NCI-H146 treated with DMSO at 0.1 percent for 48 hours (cell line): ENCODE measurements around the gene RNF31.

Experiments used
- DNase-seq: peaks from one replicate; lab custom pipeline; 2025; ENCODE audit not compliant: unreplicated experiment; lab: John Stamatoyannopoulos, UW

Gene RNF31

DNA sequence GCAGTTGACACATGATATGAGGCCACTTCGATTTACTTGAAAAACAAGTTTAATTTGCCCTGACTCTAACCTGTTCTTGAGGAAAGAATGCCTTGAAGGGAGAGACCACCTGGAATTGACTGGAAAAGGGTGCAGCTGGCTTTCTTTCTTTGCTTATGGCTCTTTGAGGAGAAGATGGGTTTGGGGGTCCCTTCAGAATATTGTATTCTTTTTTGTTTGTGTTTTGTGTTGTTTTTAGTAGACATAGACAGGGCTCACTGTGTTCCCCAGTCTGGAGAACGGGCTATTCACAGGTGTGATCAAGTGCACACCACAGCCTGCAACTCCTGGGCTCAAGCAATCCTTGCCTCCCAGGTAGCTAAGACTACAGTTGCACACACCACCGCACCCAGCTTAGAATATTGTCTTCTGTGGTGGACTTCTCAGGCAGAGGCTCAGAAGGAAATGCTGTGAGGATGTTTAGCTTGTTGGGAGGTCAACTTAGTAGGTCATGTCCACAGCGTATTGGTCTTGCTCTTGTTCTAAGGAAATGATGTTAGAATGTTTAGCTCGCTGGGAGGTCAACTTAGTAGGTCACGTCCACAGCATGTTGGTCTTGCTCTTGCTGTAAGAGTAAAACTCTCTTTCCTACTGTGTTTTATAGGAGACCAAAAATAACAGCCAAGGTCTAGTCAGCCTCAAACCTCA is 31.0 kb upstream of the RNF31 start:
- no peak for DNase-seq

DNA sequence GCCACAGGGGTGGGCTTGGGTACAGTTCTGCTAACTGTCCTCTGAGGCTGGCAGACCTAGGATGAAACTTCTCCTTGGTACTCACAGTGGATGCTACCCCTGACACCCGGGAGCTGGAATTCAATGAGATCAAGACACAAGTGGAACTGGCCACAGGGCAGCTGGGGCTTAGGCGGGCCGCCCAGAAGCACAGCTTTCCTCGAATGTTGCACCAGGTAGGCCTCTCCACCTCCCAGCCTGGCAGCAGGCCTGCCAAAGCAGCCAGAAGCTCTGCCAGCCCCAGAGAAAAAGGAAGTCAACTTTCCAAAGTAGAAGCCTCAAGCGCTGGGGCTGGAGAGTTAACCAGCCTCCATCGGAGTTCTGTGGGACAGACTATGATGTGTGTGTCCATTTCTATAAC is 30.1 kb upstream of the RNF31 start:
- no peak for DNase-seq

DNA sequence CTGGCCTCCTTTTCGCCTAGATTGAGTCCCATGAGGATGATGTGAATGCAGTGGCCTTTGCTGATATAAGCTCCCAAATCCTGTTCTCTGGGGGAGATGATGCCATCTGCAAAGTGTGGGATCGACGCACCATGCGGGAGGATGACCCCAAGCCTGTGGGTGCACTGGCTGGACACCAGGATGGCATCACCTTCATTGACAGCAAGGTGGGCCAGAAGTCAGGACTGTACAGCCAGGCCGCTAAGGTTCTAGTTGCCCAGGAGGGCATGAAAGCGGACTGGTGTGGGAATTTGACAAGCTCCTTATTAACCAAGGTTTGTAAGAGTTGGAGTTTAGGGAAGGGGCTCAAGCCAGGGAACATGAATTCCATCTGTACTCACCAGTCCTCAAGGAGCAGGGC is 27.6 kb upstream of the RNF31 start:
- DNase-seq = no peak

DNA sequence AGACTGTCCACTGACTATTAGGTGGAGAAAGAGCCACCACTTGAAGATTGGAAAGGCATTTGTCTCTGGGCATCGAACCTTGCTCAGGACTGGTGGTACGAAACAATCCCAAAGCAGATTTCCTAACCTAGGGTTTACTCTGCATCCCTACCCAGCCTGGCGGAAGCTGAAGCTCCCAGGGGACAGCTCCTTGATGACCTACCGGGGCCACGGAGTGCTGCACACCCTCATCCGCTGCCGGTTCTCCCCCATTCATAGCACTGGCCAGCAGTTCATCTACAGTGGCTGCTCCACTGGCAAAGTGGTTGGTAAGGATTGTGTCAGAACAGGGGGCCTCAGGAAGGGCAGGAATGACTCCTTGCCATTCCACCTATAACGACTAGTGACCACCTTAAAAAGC is 26.1 kb upstream of the RNF31 start:
- no peak for DNase-seq

DNA sequence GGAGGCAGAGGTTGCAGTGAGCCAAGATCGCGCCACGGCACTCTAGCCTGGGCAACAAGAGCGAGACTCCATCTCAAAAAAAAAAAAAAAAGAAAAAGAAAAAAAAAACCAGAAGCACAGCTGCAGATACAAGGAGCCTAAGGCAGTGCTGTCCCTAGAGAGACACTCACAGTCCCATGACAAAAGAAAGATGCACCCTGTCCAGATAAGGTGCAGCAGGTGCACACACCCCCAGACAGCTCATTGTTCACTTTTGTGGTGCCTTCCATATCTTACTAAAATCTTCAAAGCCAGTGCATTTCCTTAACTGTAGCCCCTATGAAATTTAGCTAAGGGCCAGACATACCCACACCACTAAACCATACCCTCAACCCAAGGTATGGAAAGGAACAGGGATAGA is 24.9 kb upstream of the RNF31 start:
- no peak for DNase-seq

DNA sequence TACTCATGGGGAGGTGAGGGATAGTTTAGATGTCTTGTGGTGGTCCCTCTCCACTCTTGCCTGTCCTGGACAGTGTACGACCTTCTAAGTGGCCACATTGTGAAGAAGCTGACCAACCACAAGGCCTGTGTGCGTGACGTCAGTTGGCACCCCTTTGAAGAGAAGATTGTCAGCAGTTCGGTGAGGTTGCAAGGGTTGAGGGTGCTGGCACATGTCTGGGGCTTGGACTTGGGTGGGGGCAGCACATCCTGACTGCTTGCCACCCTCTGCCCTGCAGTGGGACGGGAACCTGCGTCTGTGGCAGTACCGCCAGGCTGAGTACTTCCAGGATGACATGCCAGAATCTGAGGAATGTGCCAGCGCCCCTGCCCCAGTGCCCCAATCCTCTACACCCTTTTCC is 24.4 kb upstream of the RNF31 start:
- DNase-seq = no peak

DNA sequence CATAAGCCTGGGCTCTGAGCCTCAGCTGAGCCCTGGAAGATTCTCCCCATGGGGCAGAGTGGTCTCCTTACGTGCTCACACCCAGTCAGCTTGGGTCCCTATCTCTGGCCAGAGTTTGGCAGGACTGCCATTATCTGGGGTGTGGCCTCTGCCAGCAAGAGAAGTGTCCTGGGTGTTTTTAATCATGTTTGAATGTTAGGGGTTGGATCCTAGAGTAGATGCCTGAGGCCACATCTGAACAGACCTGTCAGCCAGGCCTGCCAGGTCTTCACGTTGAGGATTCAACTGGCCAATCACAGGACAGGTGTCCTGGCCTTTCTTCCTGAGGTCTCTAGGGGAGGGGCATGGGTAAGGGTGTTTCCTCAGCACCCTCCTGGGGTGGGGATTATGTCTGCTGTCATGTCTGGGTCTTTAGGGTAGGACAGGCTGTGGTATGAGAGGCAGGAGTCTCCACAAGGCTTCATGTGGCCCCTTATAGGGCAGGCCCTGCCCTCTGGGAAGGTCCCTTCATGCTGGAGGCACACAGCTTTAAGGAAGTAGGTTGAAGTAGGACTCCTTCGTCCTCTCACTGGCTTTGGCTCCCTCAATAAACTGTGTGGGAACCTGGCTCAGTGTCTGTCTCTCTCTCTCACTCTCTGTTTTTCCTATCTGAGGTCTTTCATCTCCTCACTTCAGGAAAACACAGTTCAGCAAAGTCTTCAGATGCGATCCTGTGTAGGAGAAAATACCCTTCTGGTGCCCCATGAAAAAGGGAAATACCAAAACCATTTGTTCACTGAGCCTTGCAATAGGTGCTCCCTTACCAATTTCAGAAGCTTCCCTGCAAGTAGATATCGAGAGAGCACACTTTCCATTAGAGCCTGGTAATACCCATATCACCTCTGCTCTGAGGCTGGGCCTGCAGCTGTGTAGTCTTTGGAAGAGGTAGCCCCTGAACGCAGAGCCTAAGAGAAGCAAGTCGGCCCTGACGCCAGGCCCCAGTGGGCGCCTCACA is 23.6 kb upstream of the RNF31 start:
- DNase-seq = no peak

DNA sequence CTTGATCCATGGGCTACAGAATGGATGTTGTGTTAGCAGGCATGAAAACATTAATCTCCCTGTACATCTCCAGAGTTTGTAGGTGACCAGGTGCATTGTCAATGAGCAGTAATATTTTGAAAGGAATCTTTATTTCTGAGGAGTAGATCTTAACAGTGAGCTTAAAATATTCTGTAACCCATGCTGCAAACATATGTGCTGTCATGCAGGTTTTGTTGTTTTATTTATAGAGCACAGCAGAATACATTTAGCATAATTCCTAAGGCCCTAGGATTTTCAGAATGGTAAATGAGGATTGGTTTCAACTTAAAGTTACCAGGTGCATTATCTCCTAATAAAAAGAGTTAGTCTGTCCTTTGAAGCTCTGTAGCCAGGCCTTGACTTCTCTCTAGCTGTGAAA is 20.4 kb upstream of the RNF31 start:
- no peak for DNase-seq

DNA sequence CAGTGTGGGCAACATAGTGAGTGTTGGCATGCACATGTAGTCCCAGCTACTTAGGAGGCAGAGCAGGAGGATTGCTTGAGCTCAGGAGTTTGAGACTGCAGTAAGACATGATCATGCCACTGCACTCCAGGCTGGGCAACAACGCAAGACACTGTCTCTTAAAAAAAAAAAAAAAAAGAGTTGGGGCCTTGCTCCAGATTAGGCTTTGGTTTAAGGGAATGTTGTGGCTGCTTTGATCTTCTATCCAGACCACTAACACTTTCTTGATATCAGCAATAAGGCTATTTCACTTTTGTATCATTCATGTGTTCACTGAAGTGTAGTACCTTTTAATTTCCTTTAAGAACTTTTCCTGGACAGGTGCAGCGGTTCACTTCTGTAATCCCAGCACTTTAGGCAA is 19.6 kb upstream of the RNF31 start:
- DNase-seq = no peak

DNA sequence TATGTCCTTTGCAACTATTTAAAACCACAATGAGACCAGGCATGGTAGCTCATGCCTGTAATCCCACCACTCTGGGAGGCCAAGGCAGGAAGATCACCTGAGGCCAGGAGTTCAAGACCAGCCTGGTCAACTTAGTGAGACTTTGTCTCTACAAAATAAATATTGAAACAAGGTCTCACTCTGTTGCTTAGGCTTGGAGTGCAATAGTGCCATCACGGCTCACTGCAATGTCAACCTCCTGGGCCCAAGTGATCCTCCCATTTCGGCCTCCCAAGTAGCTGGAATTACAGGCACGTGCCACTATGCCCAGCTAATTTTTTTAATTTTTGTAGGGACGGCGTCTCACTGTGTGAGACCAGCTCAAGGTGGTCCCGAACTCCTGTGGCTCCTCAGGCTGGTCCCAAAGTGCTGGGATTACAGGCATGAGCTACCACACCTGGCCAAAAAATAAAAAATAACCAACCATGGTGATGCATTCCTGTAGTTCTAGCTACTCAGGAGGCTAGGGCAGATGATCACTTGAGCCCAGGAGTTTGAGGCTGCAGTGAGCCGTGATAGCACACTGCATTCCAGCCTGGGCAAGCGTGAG is 17.8 kb upstream of the RNF31 start:
- DNase-seq = no peak

DNA sequence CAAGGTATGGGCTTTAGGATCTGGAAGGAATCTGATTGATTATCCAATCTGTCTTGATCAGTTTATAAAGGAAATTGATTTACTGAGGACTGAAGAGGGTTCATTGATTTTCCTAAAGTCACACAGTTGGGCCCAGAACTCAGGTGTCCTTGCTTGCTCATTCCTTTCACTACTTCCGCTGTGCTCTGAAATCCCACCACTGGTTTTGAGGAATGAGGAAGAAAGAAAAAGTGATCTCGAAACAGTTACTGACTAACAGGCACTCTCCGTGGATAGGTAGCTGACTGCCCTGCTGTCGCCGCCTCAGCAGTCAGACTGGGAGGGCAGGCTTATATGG is 16.9 kb upstream of the RNF31 start, which contains the start of gene FITM1:
Gene FITM1, plus strand, starts transcription at position 280 of the 337 bp plus-strand sequence. CDS start 905 bp downstream, outside the sequence.
- DNase-seq = no peak

DNA sequence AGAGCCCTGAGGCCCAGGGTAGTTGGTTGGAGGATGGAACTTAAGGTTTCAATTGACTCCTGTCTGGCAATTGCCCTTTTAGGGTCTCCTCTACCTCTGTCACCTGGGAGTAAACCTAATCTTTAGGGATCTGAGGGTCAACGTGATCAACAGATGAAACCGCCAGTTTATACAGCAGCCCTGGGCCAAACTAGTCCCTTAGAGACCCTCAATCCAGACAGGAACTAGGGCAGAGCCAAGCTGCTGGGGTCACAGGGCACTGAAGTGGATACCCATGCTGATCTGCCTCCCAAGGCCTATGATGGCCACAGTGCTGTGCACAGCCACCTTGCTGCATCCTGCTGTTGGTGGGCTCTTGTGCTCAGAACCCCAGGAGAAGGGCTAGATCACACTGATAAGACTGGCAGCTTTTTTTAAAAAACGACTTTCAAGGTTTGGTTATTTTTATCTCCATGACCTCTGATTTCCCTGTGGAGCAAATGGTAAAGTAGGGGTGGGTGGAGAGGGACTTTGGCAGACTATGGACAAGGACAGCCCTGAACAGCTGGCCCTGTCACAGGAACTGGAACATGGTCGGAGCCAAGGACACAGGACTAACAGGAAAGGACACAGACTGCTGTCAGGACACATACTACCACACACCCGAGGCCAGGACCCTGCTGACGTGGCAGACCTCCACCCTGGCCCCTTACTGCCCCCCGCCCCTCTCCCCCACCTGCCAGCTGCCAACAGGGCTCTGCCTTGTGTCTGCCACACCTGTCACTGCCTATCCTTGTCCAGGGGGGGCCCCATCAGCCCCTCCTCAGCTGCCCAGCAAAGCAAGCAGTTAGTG is 16.4 kb upstream of the RNF31 start:
- DNase-seq = no peak

DNA sequence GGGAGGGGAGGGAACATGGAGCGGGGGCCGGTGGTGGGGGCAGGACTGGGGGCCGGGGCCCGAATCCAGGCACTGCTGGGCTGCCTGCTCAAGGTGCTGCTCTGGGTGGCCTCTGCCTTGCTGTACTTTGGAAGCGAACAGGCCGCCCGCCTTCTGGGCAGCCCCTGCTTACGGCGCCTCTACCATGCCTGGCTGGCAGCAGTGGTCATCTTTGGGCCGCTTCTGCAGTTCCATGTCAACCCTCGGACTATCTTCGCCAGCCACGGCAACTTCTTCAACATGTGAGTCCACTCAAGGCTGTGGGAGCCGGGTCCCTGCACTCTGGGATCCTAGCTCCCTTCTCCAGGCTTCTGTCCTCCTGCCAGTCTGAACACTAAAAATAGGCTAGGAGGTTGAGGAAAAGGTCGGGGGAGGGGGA is 15.7 kb upstream of the RNF31 start:
- no peak for DNase-seq

DNA sequence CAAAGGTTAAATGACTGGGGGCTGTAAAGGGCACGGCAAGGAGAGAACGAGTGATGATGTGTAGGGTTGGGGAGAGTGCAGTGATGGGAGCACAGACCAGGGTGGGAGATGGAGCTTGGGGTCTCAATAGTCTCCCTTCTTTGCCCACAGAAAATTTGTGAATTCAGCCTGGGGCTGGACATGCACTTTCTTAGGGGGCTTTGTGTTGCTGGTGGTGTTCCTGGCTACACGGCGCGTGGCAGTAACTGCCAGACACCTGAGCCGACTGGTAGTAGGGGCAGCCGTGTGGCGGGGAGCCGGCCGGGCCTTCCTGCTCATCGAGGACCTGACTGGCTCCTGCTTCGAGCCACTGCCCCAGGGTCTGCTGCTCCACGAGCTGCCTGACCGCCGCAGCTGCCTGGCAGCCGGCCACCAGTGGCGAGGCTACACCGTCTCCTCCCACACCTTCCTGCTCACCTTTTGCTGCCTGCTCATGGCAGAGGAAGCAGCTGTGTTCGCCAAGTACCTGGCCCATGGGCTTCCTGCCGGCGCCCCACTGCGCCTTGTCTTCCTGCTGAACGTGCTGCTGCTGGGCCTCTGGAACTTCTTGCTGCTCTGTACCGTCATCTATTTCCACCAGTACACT is 15.1 kb upstream of the RNF31 start:
- DNase-seq = peak; percentile 39

DNA sequence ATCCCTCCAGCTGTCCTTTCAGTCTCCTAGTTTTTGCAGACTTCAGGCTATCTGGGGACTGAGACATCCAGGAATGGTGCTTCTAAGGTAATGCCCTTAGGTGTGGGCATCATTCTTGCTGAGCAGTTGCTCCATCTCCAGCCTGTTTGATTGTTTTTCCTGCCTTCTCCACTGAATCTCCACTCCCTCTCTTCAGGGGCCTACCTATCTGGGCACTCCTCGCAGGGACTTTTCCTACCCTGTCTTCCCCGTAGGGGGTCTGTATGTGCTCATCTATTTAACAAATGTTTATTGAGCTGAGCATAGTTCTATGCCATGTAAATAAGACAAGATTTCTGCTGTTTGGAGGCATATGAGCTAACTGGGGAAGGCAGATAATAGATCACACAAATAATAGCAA is 14.3 kb upstream of the RNF31 start:
- no peak for DNase-seq

DNA sequence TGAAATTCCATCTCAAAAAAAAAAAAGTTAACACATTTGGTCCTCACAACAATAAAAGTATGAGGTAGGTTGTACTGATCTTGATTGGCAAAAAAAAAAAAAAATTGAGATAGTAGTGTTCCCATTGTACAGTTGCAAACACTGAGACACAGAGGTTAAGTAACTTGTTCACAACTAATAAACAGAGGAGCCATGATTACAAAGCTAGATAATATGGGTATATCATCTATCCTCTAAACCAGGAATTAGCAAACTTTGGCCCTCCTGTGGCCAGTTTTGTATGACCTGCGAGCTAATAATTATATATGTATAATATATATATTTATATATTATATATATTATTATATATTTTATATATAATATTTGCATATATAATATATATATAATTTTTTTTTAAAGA is 13.6 kb upstream of the RNF31 start:
- no peak for DNase-seq

DNA sequence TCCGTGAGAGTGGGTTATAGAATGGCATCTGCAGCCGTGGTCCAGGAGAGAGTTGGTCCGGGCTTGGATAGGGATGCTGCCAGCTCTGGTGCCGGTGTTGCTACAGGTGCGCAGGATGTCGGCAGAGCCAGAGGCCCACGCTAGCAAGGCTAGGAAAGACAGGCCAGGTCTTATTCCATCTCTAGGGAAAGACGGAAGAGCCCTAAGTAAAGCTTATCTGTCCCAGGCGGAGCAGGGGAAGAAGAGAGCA is 11.8 kb upstream of the RNF31 start:
- no peak for DNase-seq

DNA sequence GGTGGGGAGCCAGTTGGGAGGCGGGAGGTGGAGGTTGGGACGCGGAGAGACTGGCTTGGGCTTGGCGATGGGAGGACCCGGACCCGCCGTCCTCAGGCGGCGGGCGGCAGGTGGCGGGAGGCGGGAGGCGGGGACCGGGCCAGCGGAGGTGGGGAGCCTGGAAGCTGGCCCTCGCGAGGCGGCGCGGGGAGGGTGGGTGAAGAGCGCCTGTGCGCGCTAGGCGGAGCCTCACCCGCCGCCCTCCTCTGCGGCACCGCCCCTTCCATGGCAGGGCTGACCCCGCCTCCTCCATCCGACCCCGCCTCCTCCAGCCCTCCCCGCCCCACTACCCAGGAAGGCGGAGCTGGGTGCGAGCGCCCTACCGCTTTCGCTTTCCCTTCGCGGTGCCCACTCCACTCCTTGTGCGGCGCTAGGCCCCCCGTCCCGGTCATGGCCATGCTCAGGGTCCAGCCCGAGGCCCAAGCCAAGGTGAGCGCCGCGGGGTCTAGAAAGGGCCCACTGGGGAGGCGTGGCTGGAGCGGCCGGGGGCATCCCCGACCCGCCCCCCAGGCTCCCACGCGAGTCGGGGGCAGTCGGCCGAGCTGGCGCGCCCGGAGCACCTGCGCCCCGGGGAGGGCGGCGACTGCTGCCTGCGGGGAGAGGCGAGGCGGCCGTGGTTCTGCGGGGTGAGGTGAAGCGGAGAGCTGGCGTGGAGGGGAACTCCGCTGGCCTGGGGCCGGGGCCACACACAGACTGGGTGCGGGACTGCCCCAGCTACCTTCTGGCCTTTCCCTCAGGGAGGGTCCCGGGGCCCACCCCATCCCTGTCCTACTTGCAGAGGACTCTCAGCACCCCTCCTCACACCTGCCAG is 11.2 kb upstream of the RNF31 start, which contains the start of gene PSME1:
Gene PSME1, plus strand, starts transcription at position 361 of the 850 bp plus-strand sequence. Its CDS starts 69 bp downstream, at position 430.
- DNase-seq = peak; percentile 84

DNA sequence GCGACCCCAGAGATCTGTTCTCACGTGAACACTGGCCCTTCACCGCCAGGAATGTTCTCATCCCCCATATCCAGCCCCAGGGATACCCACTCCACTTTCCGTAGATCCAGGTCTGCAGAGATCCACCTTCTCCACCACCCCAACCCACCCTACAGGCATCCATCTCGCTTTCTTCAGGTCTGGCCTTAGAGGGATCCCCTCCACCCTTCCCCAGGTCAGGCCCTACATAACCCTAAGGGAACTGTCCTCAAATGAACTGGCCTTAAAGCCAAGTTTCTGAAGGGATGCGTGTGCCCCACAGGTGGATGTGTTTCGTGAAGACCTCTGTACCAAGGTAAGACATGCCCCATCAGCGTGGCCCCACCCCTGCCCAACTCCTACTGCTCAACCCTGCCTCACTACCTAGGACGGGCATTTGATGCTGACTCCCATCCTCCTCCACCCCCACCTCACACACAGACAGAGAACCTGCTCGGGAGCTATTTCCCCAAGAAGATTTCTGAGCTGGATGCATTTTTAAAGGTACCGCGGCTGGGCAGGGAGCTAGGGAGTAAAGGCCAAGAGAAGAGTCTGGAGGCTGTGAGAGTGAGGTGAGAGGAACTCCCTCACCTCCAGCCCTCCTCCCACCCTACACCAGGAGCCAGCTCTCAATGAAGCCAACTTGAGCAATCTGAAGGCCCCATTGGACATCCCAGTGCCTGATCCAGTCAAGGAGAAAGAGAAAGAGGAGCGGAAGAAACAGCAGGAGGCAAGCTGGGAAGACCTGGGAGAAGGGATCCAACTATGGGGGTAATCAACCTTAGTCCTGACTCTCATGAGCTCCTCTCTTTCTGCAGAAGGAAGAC is 10.4 kb upstream of the RNF31 start:
- DNase-seq = no peak
